ENCODE results near the gene KLHDC7A.

Gene KLHDC7A

GRCh38 chr1:18486195-18486594, 5.5 kb downstream of the KLHDC7A start:
- no peaks in the 10 kb centered on the region for H3K9me3 ChIP-seq (ENCODE audit: insufficient read depth, low read depth, low read length)
- no peak overlapping the region for H3K9ac ChIP-seq (ENCODE audit: low read depth, low read length, poor library complexity, severe bottlenecking)
- H3K79me2 ChIP-seq (ENCODE audit: insufficient read depth, low read length) = no peaks in the 10 kb centered on the region
- H3K27me3 ChIP-seq (ENCODE audit: insufficient read depth, low read length, poor library complexity, severe bottlenecking) = no peaks in the 10 kb centered on the region
- no peaks in the 10 kb centered on the region for H3K4me1 ChIP-seq (ENCODE audit: insufficient read depth, low read length, poor library complexity, severe bottlenecking)
- H3K9me2 ChIP-seq (replicated peaks; ENCODE audit: low read depth, low read length) = no peaks in the 10 kb centered on the region
- H4K20me1 ChIP-seq (ENCODE audit: insufficient read depth, low read length, poor library complexity, severe bottlenecking) = no peaks in the 10 kb centered on the region
- TF ChIP-seq EZH2phosphoT487 (IDR thresholded peaks at IDR 0.05; ENCODE audit: borderline replicate concordance) = no peak
- 0 out of 2 replicates have a peak, but pooled peaks have one; percentile 15 for TF ChIP-seq CTCF (conservative IDR thresholded peaks at IDR 0.05; ENCODE audit: low read length)
- H3K4me3 ChIP-seq (ENCODE audit: low read length, poor library complexity, severe bottlenecking) = no peak overlapping the region
- no peak overlapping the region for H2AFZ ChIP-seq (ENCODE audit: low read length)
- H3F3A ChIP-seq (ENCODE audit: low read depth) = no peaks in the 10 kb centered on the region
- H3K36me3 ChIP-seq (ENCODE audit: insufficient read depth, low read length) = no peaks in the 10 kb centered on the region
- H3K4me2 ChIP-seq (ENCODE audit: low read depth, low read length, poor library complexity, severe bottlenecking) = no peak overlapping the region

GRCh38 chr1:18489417-18490143, 8.8 kb downstream of the KLHDC7A start:
- no peaks in the 10 kb centered on the region for H3K4me1 ChIP-seq (ENCODE audit: insufficient read depth, low read length, poor library complexity, severe bottlenecking)
- H3K36me3 ChIP-seq (ENCODE audit: insufficient read depth, low read length) = no peaks in the 10 kb centered on the region
- no peak overlapping the region for H3K9ac ChIP-seq (ENCODE audit: low read depth, low read length, poor library complexity, severe bottlenecking)
- TF ChIP-seq CTCF (conservative IDR thresholded peaks at IDR 0.05; ENCODE audit: low read length) (no peak), EZH2phosphoT487 (IDR thresholded peaks at IDR 0.05; ENCODE audit: borderline replicate concordance) (no peak)
- no peak overlapping the region for H3K4me2 ChIP-seq (ENCODE audit: low read depth, low read length, poor library complexity, severe bottlenecking)
- H3K9me2 ChIP-seq (replicated peaks; ENCODE audit: low read depth, low read length) = no peaks in the 10 kb centered on the region
- H3K9me3 ChIP-seq (ENCODE audit: insufficient read depth, low read depth, low read length) = no peaks in the 10 kb centered on the region
- H3K79me2 ChIP-seq (ENCODE audit: insufficient read depth, low read length) = no peaks in the 10 kb centered on the region
- H4K20me1 ChIP-seq (ENCODE audit: insufficient read depth, low read length, poor library complexity, severe bottlenecking) = no peaks in the 10 kb centered on the region
- H3F3A ChIP-seq (ENCODE audit: low read depth) = no peaks in the 10 kb centered on the region
- H2AFZ ChIP-seq (ENCODE audit: low read length) = no peak overlapping the region
- H3K27me3 ChIP-seq (ENCODE audit: insufficient read depth, low read length, poor library complexity, severe bottlenecking) = no peaks in the 10 kb centered on the region
- no peak overlapping the region for H3K4me3 ChIP-seq (ENCODE audit: low read length, poor library complexity, severe bottlenecking)

GRCh38 chr1:18491168-18491567, 10.4 kb downstream of the KLHDC7A start:
- H3K27me3 ChIP-seq (ENCODE audit: insufficient read depth, low read length, poor library complexity, severe bottlenecking) = no peaks in the 10 kb centered on the region
- H4K20me1 ChIP-seq (ENCODE audit: insufficient read depth, low read length, poor library complexity, severe bottlenecking) = no peaks in the 10 kb centered on the region
- no peak overlapping the region for H3K4me2 ChIP-seq (ENCODE audit: low read depth, low read length, poor library complexity, severe bottlenecking)
- TF ChIP-seq CTCF (conservative IDR thresholded peaks at IDR 0.05; ENCODE audit: low read length) = no peak
- TF ChIP-seq EZH2phosphoT487 (IDR thresholded peaks at IDR 0.05; ENCODE audit: borderline replicate concordance) = no peak
- H3F3A ChIP-seq (ENCODE audit: low read depth) = no peaks in the 10 kb centered on the region
- H3K79me2 ChIP-seq (ENCODE audit: insufficient read depth, low read length) = no peaks in the 10 kb centered on the region
- H2AFZ ChIP-seq (ENCODE audit: low read length) = no peak overlapping the region
- no peak overlapping the region for H3K4me3 ChIP-seq (ENCODE audit: low read length, poor library complexity, severe bottlenecking)
- no peaks in the 10 kb centered on the region for H3K9me2 ChIP-seq (replicated peaks; ENCODE audit: low read depth, low read length)
- no peaks in the 10 kb centered on the region for H3K36me3 ChIP-seq (ENCODE audit: insufficient read depth, low read length)
- H3K9ac ChIP-seq (ENCODE audit: low read depth, low read length, poor library complexity, severe bottlenecking) = no peak overlapping the region
- H3K9me3 ChIP-seq (ENCODE audit: insufficient read depth, low read depth, low read length) = no peaks in the 10 kb centered on the region
- H3K4me1 ChIP-seq (ENCODE audit: insufficient read depth, low read length, poor library complexity, severe bottlenecking) = no peaks in the 10 kb centered on the region

All from Loucy (cell line).